GM19395 (cell line): ENCODE data around the gene NPPC.
"Not testable (repeated sequence)": the region's sequence is repeated elsewhere in the genome, so short reads cannot be mapped to it uniquely, and the experiment has no call there.

Experiments used
- ATAC-seq: cut with Tn5 transposase; IDR thresholded peaks from one replicate; pipeline ENCODE4 v1.9.1; 2021; ENCODE audit warnings: mild to moderate bottlenecking, moderate library complexity; ENCODE audit not compliant: unreplicated experiment

Gene NPPC

GRCh38 chr2:231890896-231891513 lies 35.2 kb downstream of the NPPC start:
- ATAC-seq, result no peak

- no peak for ATAC-seq
These were observed 38.4 kb downstream of the NPPC start for GRCh38 chr2:231887756-231888155.

- no peak for ATAC-seq
These were observed 40.0 kb downstream of the NPPC start for GRCh38 chr2:231886071-231886681.

GRCh38 chr2:231884438-231885140 lies 41.6 kb downstream of the NPPC start:
- ATAC-seq, result no peak

GRCh38 chr2:231883468-231883881 lies 42.7 kb downstream of the NPPC start:
- ATAC-seq, result no peak

GRCh38 chr2:231882646-231883045 lies 43.5 kb downstream of the NPPC start:
- ATAC-seq, result no peak

GRCh38 chr2:231880371-231880770 lies 45.8 kb downstream of the NPPC start:
- not testable (repeated sequence) for ATAC-seq

- ATAC-seq, result no peak
These were observed 47.0 kb downstream of the NPPC start for GRCh38 chr2:231879216-231879615.

- ATAC-seq, result no peak
These were observed 48.4 kb downstream of the NPPC start for GRCh38 chr2:231877533-231878456.

GRCh38 chr2:231874944-231875343 lies 51.3 kb downstream of the NPPC start:
- ATAC-seq, result no peak
